ENCODE data around the gene CENPV.
"Not testable (repeated sequence)": the region's sequence is repeated elsewhere in the genome, so short reads cannot be mapped to it uniquely, and the experiment has no call there.

DNA sequence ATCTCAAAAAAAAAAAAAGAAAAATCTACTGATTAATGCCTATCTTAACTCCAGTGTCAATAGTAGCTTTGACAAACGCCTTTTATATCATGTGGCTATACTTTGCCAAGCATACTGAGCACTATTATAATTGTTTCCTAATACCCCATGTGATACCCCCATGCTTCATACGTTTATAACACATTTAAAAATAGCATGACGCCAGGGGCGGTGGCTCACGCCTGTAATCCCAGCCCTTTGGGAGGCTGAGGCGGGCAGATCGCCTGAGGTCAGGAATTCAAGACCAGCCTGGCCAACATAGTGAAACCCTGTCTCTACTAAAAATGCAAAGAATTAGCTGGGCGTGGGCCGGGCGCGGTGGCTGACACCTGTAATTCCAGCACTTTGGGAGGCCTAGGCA lies 39.2 kb upstream of the CENPV start:
- not testable (repeated sequence) for TF ChIP-seq EZH2 (IDR thresholded peaks at IDR 0.05; ENCODE audit: borderline replicate concordance); EZH2phosphoT487 (IDR thresholded peaks at IDR 0.05; ENCODE audit: low read depth, severe bottlenecking, unreplicated experiment)
- TF ChIP-seq, protein P1, sequence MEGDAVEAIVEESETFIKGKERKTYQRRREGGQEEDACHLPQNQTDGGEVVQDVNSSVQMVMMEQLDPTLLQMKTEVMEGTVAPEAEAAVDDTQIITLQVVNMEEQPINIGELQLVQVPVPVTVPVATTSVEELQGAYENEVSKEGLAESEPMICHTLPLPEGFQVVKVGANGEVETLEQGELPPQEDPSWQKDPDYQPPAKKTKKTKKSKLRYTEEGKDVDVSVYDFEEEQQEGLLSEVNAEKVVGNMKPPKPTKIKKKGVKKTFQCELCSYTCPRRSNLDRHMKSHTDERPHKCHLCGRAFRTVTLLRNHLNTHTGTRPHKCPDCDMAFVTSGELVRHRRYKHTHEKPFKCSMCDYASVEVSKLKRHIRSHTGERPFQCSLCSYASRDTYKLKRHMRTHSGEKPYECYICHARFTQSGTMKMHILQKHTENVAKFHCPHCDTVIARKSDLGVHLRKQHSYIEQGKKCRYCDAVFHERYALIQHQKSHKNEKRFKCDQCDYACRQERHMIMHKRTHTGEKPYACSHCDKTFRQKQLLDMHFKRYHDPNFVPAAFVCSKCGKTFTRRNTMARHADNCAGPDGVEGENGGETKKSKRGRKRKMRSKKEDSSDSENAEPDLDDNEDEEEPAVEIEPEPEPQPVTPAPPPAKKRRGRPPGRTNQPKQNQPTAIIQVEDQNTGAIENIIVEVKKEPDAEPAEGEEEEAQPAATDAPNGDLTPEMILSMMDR (IDR thresholded peaks at IDR 0.05; ENCODE audit: poor library complexity) = not testable (repeated sequence)
